SK-N-SH treated with all-trans-retinoic acid at 6 μM for 48 hours (cell line): ENCODE measurements around the gene PUDP.

Experiments used
- ATAC-seq: fragments of 200-7000 bp; cut with Tn5 transposase; 3 replicates; pipeline ENCODE4 v1.9.1; 2020; ENCODE audit warnings: mild to moderate bottlenecking, moderate library complexity
- BACH2 ChIP-seq: fragments of 250-450 bp; sonication (Bioruptor Pico); IDR thresholded peaks from 2 replicates; pipeline ENCODE4 v1.9.0; 2021; ENCODE audit warnings: mild to moderate bottlenecking, borderline replicate concordance
- CREB5 ChIP-seq: fragments of 250-450 bp; sonication (Bioruptor Pico); IDR thresholded peaks from 2 replicates; pipeline ENCODE4 v1.5.1; 2020; ENCODE audit warnings: low read depth, mild to moderate bottlenecking, moderate library complexity
- CSRNP3 ChIP-seq: fragments of 250-450 bp; sonication (Bioruptor Pico); IDR thresholded peaks from 2 replicates; pipeline ENCODE4 v1.5.1; 2021; ENCODE audit warnings: mild to moderate bottlenecking, moderate library complexity
- ESRRG ChIP-seq: fragments of 250-450 bp; sonication (Bioruptor Pico); IDR thresholded peaks from 2 replicates; pipeline ENCODE4 v1.6.1; 2021; ENCODE audit warnings: mild to moderate bottlenecking
- GLIS3 ChIP-seq: fragments of 250-450 bp; sonication (Bioruptor Pico); IDR thresholded peaks from 2 replicates; pipeline ENCODE4 v1.5.0; 2020; ENCODE audit warnings: mild to moderate bottlenecking, moderate library complexity
- ISL1 ChIP-seq: fragments of 250-450 bp; sonication (Bioruptor Pico); IDR thresholded peaks from 2 replicates; pipeline ENCODE4 v2.1.2; 2022; ENCODE audit warnings: mild to moderate bottlenecking, moderate library complexity
- PATZ1 ChIP-seq: fragments of 250-450 bp; sonication (Bioruptor Pico); IDR thresholded peaks from 2 replicates; pipeline ENCODE4 v1.8.0; 2020; ENCODE audit warnings: mild to moderate bottlenecking, moderate library complexity, borderline replicate concordance
- POU6F1 ChIP-seq: fragments of 250-450 bp; sonication (Bioruptor Pico); IDR thresholded peaks from 2 replicates; pipeline ENCODE4 v1.8.0; 2021; ENCODE audit warnings: low read depth, mild to moderate bottlenecking, moderate library complexity, borderline replicate concordance
- PPARA ChIP-seq: fragments of 250-450 bp; sonication (Bioruptor Pico); IDR thresholded peaks from 2 replicates; pipeline ENCODE4 v1.5.0; 2020; ENCODE audit warnings: mild to moderate bottlenecking, borderline replicate concordance
- RARB ChIP-seq: fragments of 250-450 bp; sonication (Bioruptor Pico); IDR thresholded peaks from 2 replicates; pipeline ENCODE4 v1.8.0; 2021; ENCODE audit warnings: mild to moderate bottlenecking, moderate library complexity
- SNAI2 ChIP-seq: fragments of 250-450 bp; sonication (Bioruptor Pico); IDR thresholded peaks from 2 replicates; pipeline ENCODE4 v1.5.0; 2020; ENCODE audit warnings: mild to moderate bottlenecking, moderate library complexity
- TOX ChIP-seq: fragments of 250-450 bp; sonication (Bioruptor Pico); IDR thresholded peaks from 2 replicates; pipeline ENCODE4 v1.8.0; 2021; ENCODE audit warnings: mild to moderate bottlenecking, moderate library complexity, borderline replicate concordance
- TSHZ2 ChIP-seq: fragments of 250-450 bp; sonication (Bioruptor Pico); IDR thresholded peaks from 2 replicates; pipeline ENCODE4 v1.5.0; 2020; ENCODE audit warnings: mild to moderate bottlenecking, moderate library complexity
- ZC3H10 ChIP-seq: fragments of 250-450 bp; sonication (Bioruptor Pico); IDR thresholded peaks from 2 replicates; pipeline ENCODE4 v1.5.1; 2021; ENCODE audit warnings: mild to moderate bottlenecking, moderate library complexity
- ZFP3 ChIP-seq: fragments of 250-450 bp; sonication (Bioruptor Pico); IDR thresholded peaks from 2 replicates; pipeline ENCODE4 v1.5.0; 2020; ENCODE audit warnings: mild to moderate bottlenecking, moderate library complexity
- ZFP30 ChIP-seq: fragments of 450-650 bp; formaldehyde crosslinking; IDR thresholded peaks from 2 replicates; pipeline ENCODE4 v1.5.0; 2022; ENCODE audit warnings: mild to moderate bottlenecking, moderate library complexity
- ZNF565 ChIP-seq: fragments of 450-650 bp; formaldehyde crosslinking; conservative IDR thresholded peaks from 2 replicates; pipeline ENCODE4 v1.5.0; 2020; ENCODE audit warnings: low read depth, mild to moderate bottlenecking, moderate library complexity
- ZNF70 ChIP-seq: fragments of 450-650 bp; formaldehyde crosslinking; IDR thresholded peaks from 2 replicates; pipeline ENCODE4 v1.5.0; 2020; ENCODE audit warnings: mild to moderate bottlenecking, moderate library complexity

The PUDP gene

GRCh38 chrX:7154041-7154597 lies 6.2 kb upstream of the PUDP start (continued):
- TF ChIP-seq TOX (CRISPR knock-in tag), result no peak

- no peak for ATAC-seq
- TF ChIP-seq CREB5 (CRISPR knock-in tag) (no peak), ISL1 (CRISPR knock-in tag) (no peak)
Observed at GRCh38 chrX:7153231-7153630, 5.3 kb upstream of the PUDP start.

- TF ChIP-seq POU6F1 (CRISPR knock-in tag) (no peak), ZFP30 (CRISPR knock-in tag) (no peak), ESRRG (CRISPR knock-in tag) (no peak), SNAI2 (no peak), ISL1 (CRISPR knock-in tag) (no peak), PATZ1 (CRISPR knock-in tag) (no peak), ZFP3 (no peak), PPARA (CRISPR knock-in tag) (no peak), CSRNP3 (CRISPR knock-in tag) (no peak)
- ATAC-seq, result no peak
Observed at GRCh38 chrX:7149411-7149810, 1.5 kb upstream of the PUDP start.

GRCh38 chrX:7147413-7147977 lies 458 bp downstream of the PUDP start, which contains the start of gene STS:
TSS of gene STS (plus strand) at chrX:7147712. CDS start at chrX:7253200, 105,488 bp downstream.
- no peak for TF ChIP-seq TSHZ2 (CRISPR knock-in tag)
- no peak for TF ChIP-seq ZC3H10 (CRISPR knock-in tag)
- TF ChIP-seq GLIS3 (CRISPR knock-in tag), result no peak
- TF ChIP-seq BACH2, result no peak
- no peak for TF ChIP-seq ZNF70
- no peak for TF ChIP-seq ZNF565 (CRISPR knock-in tag)
- no peak for TF ChIP-seq TOX (CRISPR knock-in tag)
- no peak for TF ChIP-seq SNAI2
- TF ChIP-seq ZFP3, result no peak
- TF ChIP-seq RARB (CRISPR knock-in tag), result no peak
- ATAC-seq, result peak; percentile 55
